Measurements from ENCODE around the gene ACTRT2. TPM values are rescaled to one million over a fixed set of nuclear protein-coding genes. Genes with fewer than 3 reads are reported as not detected.

The ACTRT2 gene
- total RNA-seq, 1 donor from 2014 or later, result not detected

- DNase-seq (ENCODE audit: low read depth), result no peak
- Histone ChIP-seq H3K36me3 (ENCODE audit: control insufficient read depth, insufficient read depth, low read length) (no peaks in the 10 kb centered on the region), H3K27me3 (ENCODE audit: control insufficient read depth, insufficient read depth, low read length) (no peaks in the 10 kb centered on the region), H3K4me3 (ENCODE audit: low read depth, low read length) (no peak overlapping the region)
- no peak for TF ChIP-seq CTCF (IDR thresholded peaks at IDR 0.05; ENCODE audit: insufficient read depth, low read length, poor library complexity, severe bottlenecking)
Observed at GRCh38 chr1:2974701-2975301, 46.5 kb upstream of the ACTRT2 start.

DNA sequence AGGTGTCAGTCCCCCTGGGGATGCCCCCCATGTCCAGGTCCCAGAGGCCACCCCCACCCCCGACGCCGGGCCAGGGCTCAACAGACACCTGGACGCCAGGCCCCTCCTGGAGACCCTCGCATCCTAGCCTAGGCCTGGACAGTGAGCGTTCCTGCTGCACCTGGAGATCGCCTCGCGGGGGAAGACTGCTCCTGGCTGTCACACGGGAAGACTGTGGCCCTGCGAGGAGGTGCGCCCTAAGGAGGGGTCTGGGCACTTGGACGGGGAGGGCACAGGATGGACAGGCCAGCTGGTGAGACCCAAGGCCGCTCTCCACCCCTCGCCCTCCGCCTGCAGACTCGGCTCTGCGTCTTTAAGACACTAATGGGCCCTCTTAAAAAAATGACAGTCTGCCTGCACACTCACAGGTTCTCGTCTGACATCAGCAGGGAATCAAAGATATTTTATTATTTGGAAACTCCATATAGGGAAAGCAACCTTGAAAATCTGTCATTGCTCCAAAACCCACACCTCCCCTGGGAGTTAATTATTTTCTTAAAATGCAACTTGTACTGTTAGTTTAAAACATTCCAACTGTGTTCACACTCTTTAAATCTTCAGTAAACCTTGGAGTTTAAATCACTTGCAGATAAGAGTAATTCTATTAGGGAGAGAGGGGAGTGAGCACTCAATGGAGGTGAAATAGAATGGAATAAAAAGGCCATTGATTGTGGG, 45.6 kb upstream of the ACTRT2 start:
- H3K27me3 ChIP-seq (ENCODE audit: control insufficient read depth, insufficient read depth, low read length), result no peaks in the 10 kb centered on the region
- no peak for TF ChIP-seq CTCF (IDR thresholded peaks at IDR 0.05; ENCODE audit: insufficient read depth, low read length, poor library complexity, severe bottlenecking)

GRCh38 chr1:2976180-2976562, 45.1 kb upstream of the ACTRT2 start:
- H3K27me3 ChIP-seq (ENCODE audit: control insufficient read depth, insufficient read depth, low read length), result no peaks in the 10 kb centered on the region
- no peak overlapping the region for H3K4me3 ChIP-seq (ENCODE audit: low read depth, low read length)
- no peaks in the 10 kb centered on the region for H3K36me3 ChIP-seq (ENCODE audit: control insufficient read depth, insufficient read depth, low read length)
- no peak for DNase-seq (ENCODE audit: low read depth)
- no peak for TF ChIP-seq CTCF (IDR thresholded peaks at IDR 0.05; ENCODE audit: insufficient read depth, low read length, poor library complexity, severe bottlenecking)

More for the DNA sequence above, 45.6 kb upstream of the ACTRT2 start:
- no peak for DNase-seq (ENCODE audit: low read depth)
- Histone ChIP-seq H3K4me3 (ENCODE audit: low read depth, low read length) (no peak overlapping the region), H3K36me3 (ENCODE audit: control insufficient read depth, insufficient read depth, low read length) (no peaks in the 10 kb centered on the region)

DNA sequence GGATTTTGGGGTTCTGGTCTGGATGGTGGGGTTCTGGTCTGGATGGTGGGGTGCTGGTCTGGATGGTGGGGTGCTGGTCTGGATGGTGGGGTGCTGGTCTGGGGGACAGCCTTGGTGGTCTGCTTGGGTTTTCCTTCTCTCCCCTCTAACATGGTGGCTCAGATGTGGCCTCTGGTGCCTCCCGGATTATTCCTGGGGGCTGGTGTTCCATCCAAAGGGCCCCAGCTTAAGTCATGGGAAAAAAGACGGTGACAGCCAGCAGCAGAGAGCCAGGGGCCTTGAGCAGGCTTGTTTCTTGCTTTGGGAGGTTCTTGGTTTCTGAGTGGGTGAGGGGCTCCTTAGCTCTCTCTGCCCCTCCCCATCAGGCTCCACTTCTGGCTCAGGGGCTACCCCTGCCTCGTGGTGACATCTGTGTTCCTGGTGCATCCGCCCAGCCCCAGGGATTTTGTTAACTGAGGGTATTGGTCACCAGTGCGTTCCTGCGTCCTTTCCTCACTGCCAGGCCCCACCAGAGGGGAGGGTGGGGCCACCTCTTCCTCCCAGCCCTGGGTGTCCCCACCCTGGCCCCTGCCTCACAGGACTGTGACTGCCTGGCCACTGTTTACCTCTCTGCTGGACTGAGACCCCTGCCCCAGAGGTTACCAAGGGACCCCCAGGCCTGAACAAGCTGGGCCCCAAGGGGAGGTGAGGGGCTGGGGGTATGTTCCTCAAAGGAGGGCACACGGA, 43.2 kb upstream of the ACTRT2 start:
- TF ChIP-seq CTCF (IDR thresholded peaks at IDR 0.05; ENCODE audit: insufficient read depth, low read length, poor library complexity, severe bottlenecking), result no peak
- no peak for DNase-seq (ENCODE audit: low read depth)
- H3K36me3 ChIP-seq (ENCODE audit: control insufficient read depth, insufficient read depth, low read length), result no peaks in the 10 kb centered on the region
- H3K27me3 ChIP-seq (ENCODE audit: control insufficient read depth, insufficient read depth, low read length), result no peaks in the 10 kb centered on the region
- no peak overlapping the region for H3K4me3 ChIP-seq (ENCODE audit: low read depth, low read length)

DNA sequence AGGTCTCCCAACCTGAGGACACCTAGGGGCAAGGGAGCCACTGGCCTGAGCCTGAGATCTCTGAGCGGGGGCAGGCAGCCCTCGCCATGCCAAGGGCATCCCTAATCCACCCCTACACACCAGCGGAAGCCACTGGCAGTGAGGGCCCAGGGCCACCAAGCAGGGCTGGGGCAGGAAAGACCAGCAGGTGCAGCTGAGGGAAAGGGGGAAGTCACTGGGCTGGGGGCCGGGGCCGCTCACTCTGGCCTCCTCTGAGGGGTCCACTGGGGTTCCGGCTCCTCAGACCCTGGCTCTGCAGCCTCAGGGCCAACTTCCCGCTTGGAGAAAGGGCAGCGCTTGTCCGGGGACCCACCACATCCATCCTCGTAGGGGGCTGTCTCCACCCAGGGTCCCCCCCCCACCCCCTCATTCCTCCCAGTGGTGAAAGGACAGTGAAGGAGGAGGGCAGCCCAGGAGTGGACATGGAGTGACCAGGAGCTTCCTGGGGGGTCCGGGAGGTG, 42.5 kb upstream of the ACTRT2 start:
- no peaks in the 10 kb centered on the region for H3K27me3 ChIP-seq (ENCODE audit: control insufficient read depth, insufficient read depth, low read length)
- no peaks in the 10 kb centered on the region for H3K36me3 ChIP-seq (ENCODE audit: control insufficient read depth, insufficient read depth, low read length)

More for the DNA sequence above, 42.5 kb upstream of the ACTRT2 start:
- no peak for DNase-seq (ENCODE audit: low read depth)
- TF ChIP-seq CTCF (IDR thresholded peaks at IDR 0.05; ENCODE audit: insufficient read depth, low read length, poor library complexity, severe bottlenecking), result no peak
- no peak overlapping the region for H3K4me3 ChIP-seq (ENCODE audit: low read depth, low read length)

Measured in kidney epithelial cell (primary cell).